B cell (primary cell): ENCODE data around the gene GPC5. TPM values are rescaled to one million over a fixed set of nuclear protein-coding genes. Genes with fewer than 3 reads are reported as not detected.

Experiments used
- ATAC-seq: fragments of 200-7000 bp; cut with Tn5 transposase; one replicate; pipeline ENCODE4 v1.10.0; 2021; ENCODE audit warnings: low read depth, mild to moderate bottlenecking, moderate number of reproducible peaks, moderate library complexity
- CTCF ChIA-PET: fragments of 350-600 bp; sonication (Branson Sonifier 250); formaldehyde crosslinking; loops from one replicate; lab custom pipeline; 2021; ENCODE audit warnings: antibody characterized with exemption, inconsistent platforms; lab: Charles Lee
- POLR2A ChIA-PET: fragments of 350-600 bp; sonication (Branson Sonifier 250); formaldehyde crosslinking; loops from one replicate; lab custom pipeline; 2021; ENCODE audit warnings: antibody characterized with exemption; lab: Charles Lee
- DNase-seq: peaks from one replicate; pipeline ENCODE4 v3.0.0; 2013
- H2AFZ ChIP-seq: 2 replicates; pipeline ENCODE4 v1.6.1; 2012; ENCODE audit warnings: mild to moderate bottlenecking, low read depth, low read length; ENCODE audit not compliant: insufficient read depth, poor library complexity, severe bottlenecking
- H3K27ac ChIP-seq, 2 donors: 1 replicate in 1 of 2; 2 replicates in 1 of 2; pipeline ENCODE4 v1.5.1; 2012 to 2013; ENCODE audit warnings: low read length in 2 of 2, mild to moderate bottlenecking in 2 of 2, moderate library complexity in 1 of 2
- H3K27me3 ChIP-seq, 4 experiments: fragments of 200-600 bp in 1 of 4; sonication (generic) in 1 of 4; replicated peaks in 1 of 4; 1 replicate in 2 of 4; 2 replicates in 2 of 4; pipeline versions ENCODE4 v1.6.1 to v1.7.0; 2013 to 2016; ENCODE audit warnings: low read length in 3 of 4, mild to moderate bottlenecking in 2 of 4, mixed read lengths in 1 of 4, moderate library complexity in 1 of 4; ENCODE audit not compliant: insufficient read depth in 4 of 4, control insufficient read depth in 3 of 4; ENCODE audit errors: control extremely low read depth in 1 of 4
- H3K36me3 ChIP-seq, 2 experiments: replicated peaks in 1 of 2; 1 replicate in 1 of 2; 2 replicates in 1 of 2; pipeline versions ENCODE4 v1.6.1 to v1.7.1; 2013; ENCODE audit warnings: low read length in 1 of 2; ENCODE audit not compliant: insufficient read depth in 2 of 2, control insufficient read depth in 1 of 2; ENCODE audit errors: control extremely low read depth in 1 of 2, extremely low read depth in 1 of 2
- H3K4me1 ChIP-seq, 2 donors: fragments of 200-600 bp in 1 of 2; sonication (generic) in 1 of 2; 1 replicate in 1 of 2; 2 replicates in 1 of 2; pipeline versions ENCODE4 v1.5.1 to v1.6.1; 2013 to 2017; ENCODE audit warnings: low read length in 2 of 2; ENCODE audit not compliant: control insufficient read depth in 2 of 2, insufficient read depth in 2 of 2
- H3K4me2 ChIP-seq: replicated peaks from 2 replicates; pipeline ENCODE3; 2012; ENCODE audit warnings: mild to moderate bottlenecking, low read depth, low read length; ENCODE audit not compliant: poor library complexity, severe bottlenecking
- H3K4me3 ChIP-seq, 5 experiments: fragments of 200-600 bp in 1 of 5; sonication (generic) in 1 of 5; 1 replicate in 3 of 5; 2 replicates in 2 of 5; pipeline versions ENCODE4 v1.5.1 to v1.7.0; 2011 to 2016; ENCODE audit warnings: low read length in 4 of 5, mild to moderate bottlenecking in 4 of 5, low read depth in 2 of 5, control low read depth in 1 of 5, moderate library complexity in 1 of 5; ENCODE audit not compliant: insufficient read depth in 1 of 5; ENCODE audit errors: control extremely low read depth in 1 of 5, extremely low read depth in 1 of 5
- H3K79me2 ChIP-seq: fragments of 200-600 bp; sonication (generic); one replicate; pipeline ENCODE4 v1.6.0; 2016; ENCODE audit warnings: low read length; ENCODE audit not compliant: control insufficient read depth, insufficient read depth
- H3K9ac ChIP-seq: fragments of 200-600 bp; sonication (generic); 2 replicates; pipeline ENCODE4 v1.6.1; 2017; ENCODE audit warnings: mild to moderate bottlenecking, low read length, moderate library complexity
- H3K9me3 ChIP-seq, 3 donors: one replicate each; pipeline versions ENCODE4 v1.6.1 to v1.7.1; 2013; ENCODE audit warnings: low read length in 2 of 3; ENCODE audit not compliant: control insufficient read depth in 2 of 3, insufficient read depth in 1 of 3; ENCODE audit errors: control extremely low read depth in 1 of 3
- H4K20me1 ChIP-seq: 2 replicates; pipeline ENCODE4 v1.6.0; 2012; ENCODE audit warnings: mild to moderate bottlenecking, low read length; ENCODE audit not compliant: insufficient read depth, control insufficient read depth, poor library complexity, severe bottlenecking
- H3K27ac Mint-ChIP-seq: one replicate; pipeline ENCODE4 v1.8.0; 2021; ENCODE audit warnings: mixed read lengths
- H3K27me3 Mint-ChIP-seq: one replicate; pipeline ENCODE4 v1.8.0; 2021; ENCODE audit warnings: mixed read lengths
- H3K4me1 Mint-ChIP-seq: one replicate; pipeline ENCODE4 v1.8.0; 2021; ENCODE audit warnings: mixed read lengths
- H3K4me3 Mint-ChIP-seq: one replicate; pipeline ENCODE4 v1.8.0; 2021; ENCODE audit warnings: mixed read lengths
- H3K9me3 Mint-ChIP-seq: one replicate; pipeline ENCODE4 v1.8.0; 2022; ENCODE audit warnings: mixed read lengths; ENCODE audit not compliant: insufficient read depth
- CTCF ChIP-seq: fragments of 200-600 bp; IDR thresholded peaks from one replicate; pipeline ENCODE4 v1.8.0; 2022; ENCODE audit warnings: antibody characterized with exemption, mild to moderate bottlenecking
- EZH2 ChIP-seq: IDR thresholded peaks from 2 replicates; pipeline ENCODE4 v1.6.1; 2012; ENCODE audit warnings: borderline replicate concordance, low read depth, mild to moderate bottlenecking, moderate library complexity, low read length; ENCODE audit not compliant: insufficient read depth, poor library complexity, severe bottlenecking
- WGBS: methylation state at CpG from one replicate; pipeline ENCODE4 v1.1.5; 2013; ENCODE audit warnings: missing lambda C conversion rate; ENCODE audit not compliant: insufficient coverage; 5-methylcytosine and 5-hydroxymethylcytosine counted together
- intact Hi-C: fragments of 100-400 bp; cut with micrococcal nuclease; formaldehyde crosslinking; loops from one replicate; pipeline ENCODE4 v1.10.0; 2022
- polyA plus RNA-seq: library from polyadenylated mRNA; depleted of rRNA; stranded (reverse); fragments of >200 nt; gene quantifications from 2 replicates; pipeline ENCODE4 v1.2.3, GENCODE V29; 2012
- total RNA-seq, 2 donors: library from RNA; stranded (reverse); fragments of 120-200 nt in 1 of 2; gene quantifications; 1 replicate in 1 of 2; 2 replicates in 1 of 2; pipeline versions ENCODE4 v1.2.3 to v1.2.4, GENCODE V29; 2013 to 2022

GPC5 gene
- total and polyA plus RNA-seq, 2 donors (not counting 1 experiment from before 2014, with no cell fraction given): 0.15 to 0.30 TPM

GRCh38 chr13:92739306-92739818, 1340.9 kb downstream of the GPC5 start:
- Histone ChIP-seq H4K20me1 (no peaks in the 10 kb centered on the region), H3K27ac (no peak overlapping the region), H3K4me3 (no peak overlapping the region), H3K4me1 (no peaks in the 10 kb centered on the region), H2AFZ (no peak overlapping the region), H3K27me3 (no peaks in the 10 kb centered on the region), H3K4me2 (no peak overlapping the region), H3K9ac (no peak overlapping the region), H3K36me3 (no peaks in the 10 kb centered on the region), H3K79me2 (no peaks in the 10 kb centered on the region), H3K9me3 (peaks cover 0 to 2% (median 1%) of the 10 kb centered on the region in 3 donors)
- Mint-ChIP-seq H3K4me3 (no peak overlapping the region), H3K27me3 (no peaks in the 10 kb centered on the region), H3K9me3 (no peaks in the 10 kb centered on the region), H3K4me1 (no peaks in the 10 kb centered on the region), H3K27ac (no peak overlapping the region)
- no peak for DNase-seq
- ATAC-seq: no peak
- TF ChIP-seq CTCF (no peak), EZH2 (no peak)
- WGBS: no CpG with 5 or more reads among the region's 2 CpGs
- intact Hi-C loops: no loop called here
- ChIA-PET CTCF (interaction anchor here (0.6 kb wide), 1 partner anchor 633 kb away, joined by 3 read pairs; no protein-coding TSS in a partner anchor), POLR2A (no interaction called here)

- Mint-ChIP-seq H3K27me3 (no peaks in the 10 kb centered on the region), H3K9me3 (no peaks in the 10 kb centered on the region), H3K4me3 (no peak overlapping the region), H3K27ac (no peak overlapping the region), H3K4me1 (no peaks in the 10 kb centered on the region)
- Histone ChIP-seq H3K4me2 (no peak overlapping the region), H3K9me3 (peaks cover 0 to 2% (median 0%) of the 10 kb centered on the region in 3 donors), H3K27me3 (no peaks in the 10 kb centered on the region), H4K20me1 (no peaks in the 10 kb centered on the region), H3K4me3 (no peak overlapping the region), H3K27ac (no peak overlapping the region), H3K9ac (no peak overlapping the region), H3K4me1 (no peaks in the 10 kb centered on the region), H3K79me2 (no peaks in the 10 kb centered on the region), H2AFZ (no peak overlapping the region), H3K36me3 (no peaks in the 10 kb centered on the region)
- POLR2A ChIA-PET: no interaction called here
- DNase-seq (no peak), ATAC-seq (no peak)
- WGBS: 100% methylated on average over 1 of the region's 1 CpG
- CTCF ChIA-PET: no interaction called here
- TF ChIP-seq CTCF: no peak
- TF ChIP-seq EZH2: no peak
- intact Hi-C loops: no loop called here
Observed at GRCh38 chr13:92743992-92744391, 1345.6 kb downstream of the GPC5 start.
